ACC112 (cell line): ENCODE measurements around the gene SHC2.
"Not testable (repeated sequence)": the region's sequence is repeated elsewhere in the genome, so short reads cannot be mapped to it uniquely, and the experiment has no call there.

Source experiments
- H2AFZ ChIP-seq: fragments of 200-600 bp; sonication (generic); one replicate; pipeline ENCODE4 v1.6.0; 2017; ENCODE audit warnings: antibody characterized with exemption, low read length; ENCODE audit not compliant: unreplicated experiment
- H3K27ac ChIP-seq: fragments of 200-600 bp; sonication (generic); 2 replicates; pipeline ENCODE4 v1.5.1; 2014; ENCODE audit warnings: low read depth, mild to moderate bottlenecking, antibody characterized with exemption, low read length, moderate library complexity
- H3K27me3 ChIP-seq: fragments of 200-600 bp; sonication (generic); 2 replicates; pipeline ENCODE4 v1.6.1; 2014; ENCODE audit warnings: mild to moderate bottlenecking, antibody characterized with exemption, low read length, moderate library complexity, mixed read lengths; ENCODE audit not compliant: insufficient read depth
- H3K36me3 ChIP-seq: fragments of 200-600 bp; sonication (generic); 2 replicates; pipeline ENCODE4 v1.6.1; 2016; ENCODE audit warnings: mild to moderate bottlenecking, antibody characterized with exemption, low read length, moderate library complexity, mixed read lengths; ENCODE audit not compliant: insufficient read depth
- H3K4me1 ChIP-seq: fragments of 200-600 bp; sonication (generic); one replicate; pipeline ENCODE4 v1.6.1; 2016; ENCODE audit warnings: low read length, mixed read lengths; ENCODE audit not compliant: insufficient read depth, unreplicated experiment, control insufficient read depth
- H3K4me3 ChIP-seq: fragments of 200-600 bp; sonication (generic); 2 replicates; pipeline ENCODE4 v1.5.1; 2014; ENCODE audit warnings: mild to moderate bottlenecking, low read depth, low read length
- H3K79me2 ChIP-seq: fragments of 200-600 bp; sonication (generic); one replicate; pipeline ENCODE4 v1.6.0; 2016; ENCODE audit warnings: low read length; ENCODE audit not compliant: control insufficient read depth, unreplicated experiment, insufficient read depth

SHC2 gene

DNA sequence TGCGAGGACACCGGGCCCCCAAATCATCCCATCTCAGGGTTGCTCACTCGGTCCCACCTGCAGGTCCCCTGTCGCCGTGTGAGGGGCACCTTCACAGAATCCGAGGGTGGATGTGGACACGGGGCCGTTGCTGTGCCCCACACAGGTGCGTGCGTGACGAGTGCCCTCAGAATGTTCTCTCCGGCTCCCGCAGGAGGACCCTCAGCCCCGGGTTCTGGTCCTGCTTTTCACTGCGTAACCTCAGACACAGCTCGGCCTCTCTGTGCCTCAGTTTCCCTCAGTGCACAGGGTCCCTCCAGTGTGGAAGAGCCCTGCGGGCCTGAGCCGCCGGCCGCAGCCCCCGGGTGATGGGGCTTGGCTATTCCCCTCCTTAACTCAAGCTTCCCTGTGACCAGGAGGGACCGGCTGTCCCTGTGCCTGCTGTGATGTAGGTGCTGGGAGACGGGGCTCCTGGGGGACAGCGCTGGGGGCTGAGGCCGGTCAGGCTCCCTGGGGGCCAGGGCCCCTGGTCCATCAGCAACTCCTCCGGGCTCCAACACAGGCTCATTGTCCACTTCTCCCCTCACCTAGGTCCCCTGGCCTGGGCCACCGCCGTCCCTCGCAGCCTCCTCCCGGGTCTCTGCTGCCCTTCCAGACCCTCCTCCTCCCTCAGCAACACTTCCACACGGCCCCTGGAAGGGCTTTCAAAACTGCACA is 4.8 kb downstream of the SHC2 start:
- peaks cover 8% of the 10 kb centered on the region; the same call in 1 of the 2 replicates for H3K27me3 ChIP-seq
- no peak overlapping the region for H2AFZ ChIP-seq
- no peak overlapping the region for H3K27ac ChIP-seq
- no peaks in the 10 kb centered on the region for H3K36me3 ChIP-seq
- no peak overlapping the region for H3K4me3 ChIP-seq
- H3K79me2 ChIP-seq: no peaks in the 10 kb centered on the region
- H3K4me1 ChIP-seq: no peaks in the 10 kb centered on the region

DNA sequence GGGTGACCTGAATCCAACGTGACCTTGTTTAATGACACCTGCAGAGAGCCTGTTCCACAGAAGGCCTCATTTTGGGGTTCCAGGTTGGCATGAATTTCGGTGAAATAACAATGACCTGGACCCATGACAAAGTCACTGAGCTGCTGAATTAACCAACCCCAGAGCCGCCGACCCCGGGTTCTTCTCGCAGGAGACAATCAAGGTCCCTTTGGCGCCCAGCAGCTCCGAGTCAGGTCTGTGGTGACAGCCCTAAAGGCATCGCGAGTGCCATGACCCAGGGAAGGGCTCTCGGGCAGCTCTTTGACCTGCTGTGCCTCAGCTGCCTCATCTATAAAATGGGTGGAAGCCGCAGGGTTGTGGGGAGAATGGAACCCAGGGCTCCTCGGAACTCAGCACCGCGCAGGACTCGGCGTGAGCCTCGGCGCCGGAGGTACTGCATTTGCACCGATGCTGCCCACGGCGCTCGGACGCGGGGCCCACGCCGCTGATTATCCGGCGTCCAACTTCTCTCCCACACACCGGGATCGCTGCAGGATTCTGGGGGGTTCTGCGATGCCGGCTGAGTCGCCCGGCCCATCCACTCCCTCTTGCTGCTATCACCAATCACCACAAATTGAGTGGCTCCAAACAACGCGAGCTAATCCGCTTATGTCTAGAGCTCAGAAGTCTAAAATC is 5.7 kb downstream of the SHC2 start:
- Histone ChIP-seq H3K4me1 (no peaks in the 10 kb centered on the region), H3K4me3 (no peak overlapping the region), H3K27me3 (peaks cover 8% of the 10 kb centered on the region; the same call in 1 of the 2 replicates), H3K79me2 (no peaks in the 10 kb centered on the region), H3K27ac (no peak overlapping the region), H2AFZ (no peak overlapping the region), H3K36me3 (no peaks in the 10 kb centered on the region)

DNA sequence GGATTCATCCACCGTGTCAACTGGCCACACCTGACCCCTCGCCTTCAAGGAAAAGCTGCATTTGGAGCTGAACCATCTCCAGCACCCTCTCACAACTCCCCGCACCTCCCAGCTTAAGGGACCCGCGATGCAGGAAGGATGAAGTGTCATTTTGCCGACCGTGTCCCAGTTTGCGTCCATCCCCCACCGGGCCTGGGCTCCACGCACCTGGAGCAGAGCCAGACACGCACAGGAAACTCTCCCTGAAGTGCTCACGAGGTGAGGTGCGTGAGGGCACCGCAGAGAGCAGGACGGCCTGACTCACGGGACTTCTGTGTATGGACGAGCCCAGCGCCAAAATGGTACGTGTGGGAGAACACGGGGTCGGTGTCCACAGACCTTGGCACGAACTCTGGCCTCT is 7.2 kb downstream of the SHC2 start:
- Histone ChIP-seq H3K4me1 (no peaks in the 10 kb centered on the region), H3K27me3 (no peaks in the 10 kb centered on the region), H3K79me2 (no peaks in the 10 kb centered on the region), H3K36me3 (no peaks in the 10 kb centered on the region), H2AFZ (no peak overlapping the region), H3K27ac (no peak overlapping the region), H3K4me3 (no peak overlapping the region)

DNA sequence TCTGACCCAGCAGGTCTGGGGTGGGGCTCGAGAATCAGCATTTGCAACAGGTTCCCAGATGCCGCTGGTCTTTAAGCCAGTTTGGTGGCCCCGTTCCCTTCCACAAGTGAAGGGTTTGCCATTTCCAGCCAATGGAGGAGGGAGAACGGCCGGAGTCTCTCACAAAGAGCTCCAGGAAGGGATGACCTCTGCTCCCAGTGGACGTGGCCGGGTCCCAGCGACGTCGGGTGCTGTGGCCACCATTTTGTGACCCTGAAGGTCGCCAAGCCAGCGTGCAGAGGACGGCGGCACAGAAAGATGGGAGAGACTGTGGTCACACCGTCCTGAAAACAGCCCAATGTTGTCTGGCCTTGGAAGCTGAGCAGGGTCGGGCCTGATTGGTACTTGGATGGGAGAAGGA is 8.0 kb downstream of the SHC2 start:
- no peak overlapping the region for H3K4me3 ChIP-seq
- no peak overlapping the region for H2AFZ ChIP-seq
- no peaks in the 10 kb centered on the region for H3K27me3 ChIP-seq
- no peaks in the 10 kb centered on the region for H3K79me2 ChIP-seq
- H3K27ac ChIP-seq: no peak overlapping the region
- no peaks in the 10 kb centered on the region for H3K4me1 ChIP-seq
- no peaks in the 10 kb centered on the region for H3K36me3 ChIP-seq

DNA sequence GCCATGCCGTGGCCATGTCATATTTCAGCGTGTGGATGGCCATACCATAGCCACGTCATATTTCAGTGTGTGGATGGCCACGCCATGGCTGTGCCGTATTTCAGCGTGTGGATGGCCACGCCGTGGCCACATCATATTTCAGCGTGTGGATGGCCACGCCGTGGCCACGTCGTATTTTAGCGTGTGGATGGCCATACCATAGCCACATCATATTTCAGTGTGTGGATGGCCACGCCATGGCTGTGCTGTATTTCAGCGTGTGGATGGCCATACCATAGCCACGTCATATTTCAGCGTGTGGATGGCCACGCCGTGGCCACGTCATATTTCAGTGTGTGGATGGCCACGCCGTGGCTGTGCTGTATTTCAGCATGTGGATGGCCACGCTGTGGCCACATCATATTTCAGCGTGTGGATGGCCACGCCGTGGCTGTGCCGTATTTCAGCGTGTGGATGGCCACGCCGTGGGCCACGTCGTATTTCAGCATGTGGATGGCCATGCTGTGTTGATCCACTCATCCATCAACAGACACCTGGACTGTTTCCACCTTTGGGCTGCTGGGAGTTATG is 9.8 kb downstream of the SHC2 start:
- not testable (repeated sequence) for H3K4me3 ChIP-seq, H3K36me3 ChIP-seq, H3K4me1 ChIP-seq, H3K27me3 ChIP-seq, H3K79me2 ChIP-seq, H3K27ac ChIP-seq, H2AFZ ChIP-seq

DNA sequence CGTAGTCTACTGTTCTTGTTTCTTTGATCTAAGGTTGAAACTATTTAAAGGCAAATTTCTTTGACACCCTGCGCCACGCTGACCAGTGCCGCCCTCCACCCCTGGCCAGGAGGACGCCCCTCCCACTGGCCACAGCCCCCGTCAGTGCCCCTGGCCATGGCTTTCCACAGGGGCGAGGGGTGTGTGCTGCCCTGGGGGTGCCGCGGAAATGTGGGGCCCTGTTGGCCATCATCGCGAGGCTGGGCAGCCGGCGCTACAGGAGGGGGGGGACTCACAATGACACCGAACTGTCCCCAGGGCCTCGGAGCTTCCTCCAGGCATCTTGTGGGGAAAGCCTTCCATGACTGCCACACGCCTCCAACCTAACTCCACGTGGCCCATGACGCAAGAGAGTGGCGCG is 10.9 kb downstream of the SHC2 start:
- no peaks in the 10 kb centered on the region for H3K79me2 ChIP-seq
- H3K4me1 ChIP-seq: no peaks in the 10 kb centered on the region
- H3K27me3 ChIP-seq: no peaks in the 10 kb centered on the region
- no peaks in the 10 kb centered on the region for H3K36me3 ChIP-seq
- no peak overlapping the region for H3K4me3 ChIP-seq
- H2AFZ ChIP-seq: no peak overlapping the region
- no peak overlapping the region for H3K27ac ChIP-seq

DNA sequence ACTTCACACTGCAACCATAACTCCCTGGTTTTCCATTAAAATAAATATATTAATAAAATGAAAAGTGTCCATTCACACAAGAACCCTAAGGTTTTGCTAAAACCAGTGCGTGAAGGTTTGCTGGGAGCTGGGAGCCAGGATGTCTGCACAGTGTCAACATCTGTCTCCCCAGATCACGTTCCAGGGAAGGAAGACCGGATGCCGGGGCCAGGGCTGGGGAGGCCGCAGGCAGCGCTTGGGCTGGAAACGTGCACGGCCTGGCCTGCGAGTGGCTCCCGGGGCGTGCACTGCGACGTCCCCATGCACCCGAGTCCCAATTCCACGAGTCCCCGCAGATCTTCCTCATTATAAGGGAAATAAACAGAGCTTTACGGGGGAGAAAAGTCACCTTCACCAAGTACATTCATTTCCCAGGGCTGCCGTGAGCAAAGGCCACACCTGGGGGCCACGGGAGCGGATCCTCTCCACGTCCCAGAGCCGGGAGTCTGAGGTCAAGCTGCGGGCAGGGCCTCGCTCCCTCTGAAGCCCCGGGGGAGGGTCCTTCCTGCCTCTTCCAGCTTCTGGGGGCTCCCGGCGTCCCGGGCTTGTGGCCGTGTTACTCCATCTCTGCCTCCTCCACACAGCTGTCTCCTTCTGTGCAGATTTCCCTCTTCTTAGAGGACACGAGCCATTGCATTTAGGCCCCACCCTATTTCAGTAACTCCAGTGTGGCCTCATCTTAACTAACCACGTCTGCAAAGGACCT is 12.8 kb downstream of the SHC2 start:
- Histone ChIP-seq H3K36me3 (no peaks in the 10 kb centered on the region), H3K4me1 (no peaks in the 10 kb centered on the region), H3K4me3 (no peak overlapping the region), H3K27ac (no peak overlapping the region), H3K27me3 (no peaks in the 10 kb centered on the region), H3K79me2 (no peaks in the 10 kb centered on the region), H2AFZ (no peak overlapping the region)

DNA sequence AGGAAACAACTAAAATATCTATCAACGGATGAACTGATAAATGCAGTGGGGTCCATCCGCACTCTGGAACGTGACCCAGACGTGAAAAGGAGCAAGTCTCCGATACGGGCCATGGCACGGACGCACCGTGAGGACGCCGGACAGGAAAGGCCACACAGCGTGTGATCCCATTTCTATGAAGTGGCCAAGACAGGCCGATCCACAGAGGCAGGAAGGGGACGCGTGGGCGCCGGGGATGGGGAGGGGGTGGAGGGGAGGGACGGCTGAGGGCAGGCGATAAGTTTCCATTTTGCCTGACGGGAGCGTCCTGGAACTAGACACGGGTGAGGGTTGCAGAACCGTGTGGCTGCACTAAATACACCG is 13.8 kb downstream of the SHC2 start:
- Histone ChIP-seq H3K27ac (no peak overlapping the region), H3K36me3 (no peaks in the 10 kb centered on the region), H3K27me3 (no peaks in the 10 kb centered on the region), H3K4me3 (no peak overlapping the region), H3K79me2 (no peaks in the 10 kb centered on the region), H2AFZ (no peak overlapping the region), H3K4me1 (no peaks in the 10 kb centered on the region)

DNA sequence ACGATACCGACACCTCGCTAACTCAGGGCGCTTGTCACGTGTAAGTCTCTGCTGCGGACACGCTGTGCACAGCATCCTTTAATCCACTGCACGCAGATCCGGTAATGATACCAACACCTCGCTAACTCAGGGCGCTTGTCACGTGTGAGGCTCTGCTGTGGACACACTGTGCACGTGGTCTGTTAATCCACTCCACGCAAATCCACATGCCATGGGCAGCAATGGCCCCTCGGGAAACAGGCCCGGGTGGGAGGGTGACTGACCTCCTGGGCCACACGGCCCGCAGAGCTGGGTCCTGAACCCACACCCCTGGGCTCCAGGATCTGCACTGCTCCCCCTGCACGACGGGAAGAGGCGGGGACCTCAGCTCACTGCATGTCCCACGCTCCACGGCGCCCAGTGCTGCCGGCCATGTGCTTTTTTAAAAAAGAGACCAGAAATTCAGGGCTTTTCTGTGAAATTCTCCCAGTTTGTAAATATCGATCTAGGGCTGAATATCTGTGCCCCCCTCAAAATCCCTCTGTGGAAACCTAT is 16.1 kb downstream of the SHC2 start:
- Histone ChIP-seq H3K79me2 (no peaks in the 10 kb centered on the region), H3K36me3 (no peaks in the 10 kb centered on the region), H3K27ac (no peak overlapping the region), H3K4me1 (no peaks in the 10 kb centered on the region), H2AFZ (no peak overlapping the region), H3K4me3 (no peak overlapping the region), H3K27me3 (no peaks in the 10 kb centered on the region)

DNA sequence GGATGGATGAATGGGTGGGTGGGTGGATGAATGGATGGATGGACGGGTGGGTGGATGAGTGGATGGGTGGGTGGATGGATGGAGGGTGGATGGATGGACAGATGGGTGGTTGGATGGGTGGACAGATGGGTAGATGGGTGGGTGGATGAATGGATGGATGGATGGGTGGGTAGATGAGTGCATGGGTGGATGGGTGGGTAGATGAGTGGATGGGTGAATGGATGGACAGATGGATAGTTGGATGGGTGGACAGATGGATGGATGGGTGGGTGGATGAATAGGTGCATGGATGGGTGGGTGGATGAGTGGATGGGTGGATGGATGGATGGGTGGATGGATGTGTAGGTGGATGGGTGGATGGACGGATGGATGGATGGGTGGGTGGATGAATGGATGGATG is 17.8 kb downstream of the SHC2 start:
- no peaks in the 10 kb centered on the region for H3K36me3 ChIP-seq
- H3K79me2 ChIP-seq: no peaks in the 10 kb centered on the region
- no peak overlapping the region for H3K4me3 ChIP-seq
- H2AFZ ChIP-seq: no peak overlapping the region
- no peaks in the 10 kb centered on the region for H3K4me1 ChIP-seq
- no peaks in the 10 kb centered on the region for H3K27me3 ChIP-seq
- H3K27ac ChIP-seq: no peak overlapping the region
